GM12891 (cell line): ENCODE measurements around the gene SULT1C3.
"Not testable (repeated sequence)": the region's sequence is repeated elsewhere in the genome, so short reads cannot be mapped to it uniquely, and the experiment has no call there.

Experiments used
- DNase-seq: peaks from one replicate; pipeline ENCODE4 v3.0.0; 2011; ENCODE audit warnings: low spot score; ENCODE audit not compliant: insufficient read length
- FAIRE-seq: peaks from 2 replicates; lab custom pipeline; 2011; peaks lifted over from hg19 to GRCh38; lab: Jason Lieb, UNC
- PAX5 ChIP-seq: IDR thresholded peaks from 2 replicates; pipeline ENCODE4 v1.6.1; 2011; ENCODE audit warnings: low read length, moderate library complexity, mild to moderate bottlenecking; ENCODE audit not compliant: insufficient read depth, severe bottlenecking
- POLR2A ChIP-seq: IDR thresholded peaks from 2 replicates; pipeline ENCODE4 v1.6.1; 2011; ENCODE audit warnings: low read depth, low read length, control low read depth
- POLR2AphosphoS5 ChIP-seq: IDR thresholded peaks from 2 replicates; pipeline ENCODE4 v1.6.1; 2011; ENCODE audit warnings: low read depth, low read length, control low read depth
- POU2F2 ChIP-seq: IDR thresholded peaks from 2 replicates; pipeline ENCODE4 v1.6.1; 2011; ENCODE audit warnings: low read depth, mild to moderate bottlenecking, control low read depth, low read length, moderate library complexity
- SPI1 ChIP-seq: IDR thresholded peaks from 2 replicates; pipeline ENCODE4 v1.6.1; 2011; ENCODE audit warnings: low read depth, low read length, control low read depth
- TAF1 ChIP-seq: IDR thresholded peaks from 2 replicates; pipeline ENCODE4 v1.6.1; 2011; ENCODE audit warnings: low read depth, low read length, control low read depth

Gene SULT1C3

GRCh38 chr2:108267101-108267500 lies 27.3 kb downstream of the SULT1C3 start:
- TF ChIP-seq PAX5: no peak
- no peak for TF ChIP-seq POU2F2
- no peak for TF ChIP-seq SPI1
- no peak for TF ChIP-seq TAF1
- TF ChIP-seq POLR2AphosphoS5: no peak
- no peak for TF ChIP-seq POLR2A
- DNase-seq (no peak), FAIRE-seq (no peak)

DNA sequence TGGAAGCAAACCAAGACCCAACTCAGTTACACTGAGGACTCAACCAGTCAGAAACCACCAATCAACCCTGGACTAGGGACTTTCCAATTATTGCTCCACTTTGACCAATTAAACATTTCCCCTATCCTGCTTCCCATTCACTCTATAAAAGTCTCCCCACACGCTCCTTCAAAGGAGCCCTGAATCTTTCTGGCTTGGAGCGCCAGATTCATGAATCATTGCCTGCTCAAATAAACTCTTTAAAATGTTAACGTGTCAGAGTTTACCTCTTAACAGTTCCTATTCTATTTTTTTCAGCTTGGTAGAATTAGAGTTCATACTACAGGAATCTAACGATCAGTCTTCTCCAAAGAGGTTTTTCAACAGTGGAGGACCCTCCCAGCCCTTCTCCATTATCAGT lies 28.2 kb downstream of the SULT1C3 start:
- FAIRE-seq (no peak), DNase-seq (no peak)
- TF ChIP-seq PAX5 (no peak), SPI1 (no peak), POLR2AphosphoS5 (no peak), POLR2A (no peak), TAF1 (no peak), POU2F2 (no peak)

- FAIRE-seq: no peak
- TF ChIP-seq POU2F2: no peak
- TF ChIP-seq POLR2AphosphoS5: no peak
- TF ChIP-seq SPI1: no peak
- TF ChIP-seq TAF1: no peak
- no peak for TF ChIP-seq POLR2A
- TF ChIP-seq PAX5: no peak
- DNase-seq: no peak
Measured at GRCh38 chr2:108270346-108270745, 30.6 kb downstream of the SULT1C3 start.

DNA sequence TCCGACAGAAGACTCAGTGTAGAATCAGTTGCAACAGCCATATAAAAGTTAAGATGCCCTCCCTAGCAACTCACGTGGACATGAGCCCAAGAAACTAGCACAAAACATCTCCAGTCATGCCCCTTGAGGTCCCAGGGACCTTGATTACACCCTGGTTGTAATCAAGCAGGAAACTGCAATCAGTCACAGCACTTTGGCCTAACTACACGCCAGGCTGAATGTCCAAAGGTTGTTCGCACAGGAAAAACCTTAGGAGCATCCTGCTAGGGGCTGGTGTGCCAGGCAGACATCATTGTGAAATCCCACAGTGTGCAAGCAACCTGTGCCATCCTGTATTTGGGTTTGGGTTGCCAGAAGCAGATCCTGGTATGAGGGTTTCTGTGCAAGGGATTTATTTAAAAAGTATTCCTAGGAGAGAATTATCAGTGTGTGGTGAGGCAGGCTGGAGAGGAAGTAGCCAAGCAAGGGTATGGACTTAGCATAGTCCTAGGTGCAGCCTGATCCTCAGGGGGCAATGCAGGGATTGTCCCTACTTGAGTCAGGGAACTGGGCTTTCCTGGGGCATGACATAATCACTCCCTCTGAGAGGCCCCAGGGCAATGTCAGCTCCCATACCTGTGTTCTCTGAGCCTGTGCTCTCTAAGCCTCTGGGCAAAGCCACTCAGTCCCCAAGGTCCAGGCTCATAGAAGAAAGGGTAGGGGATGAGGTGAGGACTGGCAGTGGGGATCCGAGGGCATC lies 31.2 kb downstream of the SULT1C3 start:
- TF ChIP-seq POLR2AphosphoS5 (no peak), PAX5 (no peak), POU2F2 (no peak), POLR2A (no peak)
- FAIRE-seq (no peak), DNase-seq (no peak)

DNA sequence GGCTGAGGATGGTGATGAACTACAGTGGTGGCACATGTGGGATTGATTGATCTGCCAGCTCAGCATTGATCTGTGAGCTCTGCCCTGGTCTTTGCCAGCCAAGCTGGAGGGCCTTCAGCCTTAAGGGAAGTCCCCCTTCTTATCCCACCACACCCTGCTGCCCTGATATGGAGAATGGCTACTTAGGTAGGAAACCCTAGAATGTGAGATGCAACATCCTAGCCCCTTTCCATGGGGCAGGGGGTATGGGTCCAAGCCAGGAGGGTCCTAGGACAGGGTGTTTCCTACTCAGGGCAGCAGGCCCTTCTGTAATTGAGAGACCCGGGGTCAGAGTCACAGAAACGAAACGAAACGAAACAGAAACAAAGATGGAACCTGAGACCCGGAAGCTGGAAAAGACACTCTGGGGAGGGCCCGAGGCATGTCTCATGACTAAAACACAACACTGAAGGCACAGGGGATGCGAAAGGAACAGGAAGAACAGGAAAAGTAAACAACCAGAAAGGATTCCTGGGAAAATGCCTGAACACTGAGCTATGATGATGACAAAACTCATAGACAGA lies 32.0 kb downstream of the SULT1C3 start:
- TF ChIP-seq SPI1 (no peak), PAX5 (no peak), POLR2A (no peak), POLR2AphosphoS5 (no peak), POU2F2 (no peak), TAF1 (no peak)
- DNase-seq (no peak), FAIRE-seq (no peak)

DNA sequence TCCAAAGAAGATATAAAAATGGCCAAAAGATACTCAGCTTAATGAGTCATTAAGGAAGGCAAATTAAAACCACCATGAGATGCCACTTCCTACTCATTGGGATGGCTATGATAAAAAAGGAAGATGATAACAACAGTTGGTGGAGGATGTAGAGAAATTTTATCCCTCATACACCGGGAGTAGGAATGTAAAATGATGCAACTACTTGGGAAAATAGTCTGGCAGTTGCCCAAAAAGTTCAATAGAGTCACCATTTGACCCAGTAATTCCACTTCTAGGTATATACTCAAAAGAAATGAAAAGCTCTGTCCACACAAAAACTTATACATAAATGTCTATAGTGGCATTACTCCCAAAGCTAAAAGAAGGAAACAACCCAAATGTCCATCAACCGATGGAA lies 38.9 kb downstream of the SULT1C3 start:
- no peak for FAIRE-seq
- no peak for DNase-seq
- TF ChIP-seq POLR2A (no peak), PAX5 (no peak), SPI1 (no peak), TAF1 (no peak), POLR2AphosphoS5 (no peak), POU2F2 (no peak)

- FAIRE-seq (no peak), DNase-seq (no peak)
- TF ChIP-seq PAX5: no peak
- no peak for TF ChIP-seq SPI1
- no peak for TF ChIP-seq POLR2AphosphoS5
- no peak for TF ChIP-seq POLR2A
- no peak for TF ChIP-seq TAF1
- no peak for TF ChIP-seq POU2F2
Measured at GRCh38 chr2:108279468-108279867, 39.7 kb downstream of the SULT1C3 start.

DNA sequence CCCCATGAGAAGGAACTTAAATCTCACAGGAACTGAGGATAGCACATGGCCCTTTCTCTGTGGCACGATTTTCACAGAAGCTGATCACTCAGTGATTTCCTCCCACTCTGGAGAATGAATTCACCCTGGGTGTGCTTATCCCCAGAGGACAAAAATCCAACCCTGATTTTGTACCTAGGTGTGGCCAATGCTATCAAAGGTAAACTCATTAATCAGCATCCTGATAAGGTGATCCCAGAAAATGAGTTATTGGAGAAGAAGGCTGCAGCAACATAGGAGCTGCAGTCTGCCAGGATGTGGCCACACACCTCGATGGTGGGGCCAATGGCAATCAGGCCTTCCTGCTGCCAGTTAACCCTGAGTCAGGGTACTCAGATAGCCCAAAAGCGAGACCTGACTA lies 40.7 kb downstream of the SULT1C3 start:
- FAIRE-seq (no peak), DNase-seq (no peak)
- no peak for TF ChIP-seq SPI1
- no peak for TF ChIP-seq POLR2A
- TF ChIP-seq PAX5: no peak
- TF ChIP-seq TAF1: no peak
- TF ChIP-seq POLR2AphosphoS5: no peak
- TF ChIP-seq POU2F2: no peak

GRCh38 chr2:108284566-108284965 lies 44.8 kb downstream of the SULT1C3 start:
- not testable (repeated sequence) for DNase-seq, FAIRE-seq

- no peak for FAIRE-seq
- TF ChIP-seq TAF1 (no peak), SPI1 (no peak), PAX5 (no peak), POU2F2 (no peak), POLR2A (no peak), POLR2AphosphoS5 (no peak)
- DNase-seq: no peak
Measured at GRCh38 chr2:108285616-108286015, 45.8 kb downstream of the SULT1C3 start.
